NCI-H2107 (cell line): ENCODE results near the gene DLX5.
"Not testable (repeated sequence)": the region's sequence is repeated elsewhere in the genome, so short reads cannot be mapped to it uniquely, and the experiment has no call there.

Experiments
- DNase-seq: peaks from one replicate; lab custom pipeline; 2025; lab: John Stamatoyannopoulos, UW

The DLX5 gene

GRCh38 chr7:97024209-97025129, at the start of gene DLX5:
Gene DLX5 (minus strand): TSS chr7:97024831. CDS start chr7:97024623, 208 bp downstream.
- DNase-seq = peak; percentile 52

- not testable (repeated sequence) for DNase-seq
Observed at GRCh38 chr7:97072025-97072424, 47.4 kb upstream of the DLX5 start.

GRCh38 chr7:97064972-97065587, 40.4 kb upstream of the DLX5 start:
- peak; percentile 21 for DNase-seq

- no peak for DNase-seq
Observed at GRCh38 chr7:97064020-97064419, 39.4 kb upstream of the DLX5 start.

- no peak for DNase-seq
Observed at GRCh38 chr7:97043281-97043680, 18.6 kb upstream of the DLX5 start.

GRCh38 chr7:97039374-97040065, 14.9 kb upstream of the DLX5 start:
- no peak for DNase-seq

- DNase-seq = not testable (repeated sequence)
Observed at GRCh38 chr7:97034213-97034852, 9.7 kb upstream of the DLX5 start.

GRCh38 chr7:97027427-97028234, 3.0 kb upstream of the DLX5 start:
- DNase-seq = peak; percentile 74

- no peak for DNase-seq
Observed at GRCh38 chr7:97026715-97027426, 2.2 kb upstream of the DLX5 start.

GRCh38 chr7:97025983-97026714, 1.5 kb upstream of the DLX5 start:
- no peak for DNase-seq

GRCh38 chr7:97025130-97025499, 484 bp upstream of the DLX5 start:
- no peak for DNase-seq

- DNase-seq = no peak
Observed at GRCh38 chr7:97022491-97023306, 1.9 kb downstream of the DLX5 start.

- DNase-seq = no peak
Observed at GRCh38 chr7:97021747-97022490, 2.7 kb downstream of the DLX5 start.

- no peak for DNase-seq
Observed at GRCh38 chr7:97020996-97021746, 3.5 kb downstream of the DLX5 start.

GRCh38 chr7:97020601-97020995, 4.0 kb downstream of the DLX5 start:
- no peak for DNase-seq

GRCh38 chr7:97019710-97020225, 4.9 kb downstream of the DLX5 start:
- no peak for DNase-seq

GRCh38 chr7:97018791-97019531, 5.7 kb downstream of the DLX5 start:
- DNase-seq = no peak
